Fibroblast of mammary gland (primary cell): Measurements from ENCODE around the gene HAND1.

ENCODE experiments used
- DNase-seq: peaks from one replicate; pipeline ENCODE4 v3.0.0-alpha.2; 2010; ENCODE audit warnings: low read depth
- H3K4me3 ChIP-seq: 2 replicates; pipeline ENCODE4 v1.5.1; 2011; ENCODE audit warnings: low read depth, mild to moderate bottlenecking, low read length, moderate library complexity; ENCODE audit not compliant: control insufficient read depth
- CTCF ChIP-seq: conservative IDR thresholded peaks from 2 replicates; pipeline ENCODE4 v1.5.1; 2011; ENCODE audit warnings: low read depth, low read length, inconsistent platforms; ENCODE audit not compliant: control insufficient read depth, insufficient read depth

HAND1 gene

GRCh38 chr5:154506716-154507080, 28.7 kb upstream of the HAND1 start:
- no peak for TF ChIP-seq CTCF
- DNase-seq = no peak
- no peak overlapping the region for H3K4me3 ChIP-seq

DNA sequence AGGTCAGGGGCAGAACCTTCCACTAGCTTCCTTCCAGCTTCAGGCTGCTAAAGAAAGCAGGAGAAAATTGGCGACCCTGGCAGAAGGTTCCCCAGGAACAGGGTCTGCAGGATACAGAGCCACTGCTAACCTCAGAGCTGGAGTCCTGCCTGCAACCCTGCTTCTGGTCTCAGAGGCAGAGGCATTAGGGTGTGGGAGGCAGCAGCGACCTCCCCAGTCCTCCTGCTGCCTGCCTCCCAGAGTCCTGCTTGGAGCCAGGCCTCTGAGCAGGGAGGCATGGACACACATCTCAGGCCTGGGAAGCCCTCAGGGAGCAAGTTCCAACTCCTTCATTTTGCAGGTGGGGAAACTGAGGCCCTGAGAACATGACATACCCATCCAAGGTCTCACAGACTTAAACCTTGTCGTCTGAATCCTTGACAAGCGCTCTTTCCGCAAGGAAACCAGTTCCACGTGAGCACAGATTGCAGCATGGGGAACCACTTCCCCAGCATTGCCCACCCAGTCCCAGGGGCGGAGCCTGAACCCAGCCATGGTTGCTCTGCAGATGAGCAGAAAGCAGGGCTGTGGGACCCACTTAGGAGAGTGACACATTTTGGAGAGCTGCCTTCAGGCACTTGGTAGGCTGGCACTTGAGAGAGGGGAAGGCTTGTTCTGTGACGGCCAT, 28.2 kb upstream of the HAND1 start:
- TF ChIP-seq CTCF = no peak
- no peak for DNase-seq
- H3K4me3 ChIP-seq = no peak overlapping the region

- no peak for DNase-seq
- H3K4me3 ChIP-seq = no peak overlapping the region
- TF ChIP-seq CTCF = no peak
Measured at GRCh38 chr5:154505567-154505966, 27.5 kb upstream of the HAND1 start.

DNA sequence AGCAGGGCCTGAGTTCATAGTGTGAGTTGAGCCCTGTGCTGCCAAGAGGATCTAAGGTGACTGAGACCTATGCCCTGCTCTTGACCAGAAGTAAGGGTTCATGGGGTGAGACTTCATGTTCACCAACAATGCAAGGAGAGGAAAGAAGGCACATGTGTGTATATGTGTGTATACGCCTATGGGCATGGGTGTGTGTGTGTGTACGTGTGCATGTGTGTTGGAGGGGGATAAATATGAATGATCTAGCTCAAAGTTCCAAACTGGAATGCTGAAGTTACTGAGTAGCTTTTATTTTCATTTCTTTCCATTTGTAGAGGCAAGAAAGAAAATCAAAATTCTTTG, 25.6 kb upstream of the HAND1 start:
- no peak for TF ChIP-seq CTCF
- H3K4me3 ChIP-seq = no peak overlapping the region
- no peak for DNase-seq

DNA sequence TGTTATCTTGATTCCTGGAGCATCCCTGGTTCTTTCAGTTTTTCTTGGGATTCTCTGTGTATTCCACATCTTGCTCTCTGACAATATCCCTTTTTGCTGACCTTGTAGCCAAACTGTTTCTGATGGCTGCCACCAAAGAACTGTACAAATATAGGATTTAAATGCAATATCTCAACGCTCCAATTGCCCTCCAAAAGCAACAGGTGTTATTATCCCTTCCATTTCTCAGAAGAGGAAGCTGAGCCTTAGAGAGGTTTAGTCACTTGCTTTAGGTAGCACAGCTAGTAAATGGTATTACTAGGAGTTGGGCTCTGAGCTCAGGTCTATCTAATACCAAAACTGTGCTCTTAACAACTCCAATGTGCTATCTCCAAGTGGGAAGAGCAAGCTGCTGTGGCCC, 24.2 kb upstream of the HAND1 start:
- DNase-seq = no peak
- H3K4me3 ChIP-seq = no peak overlapping the region
- TF ChIP-seq CTCF = no peak

- DNase-seq = no peak
- no peak overlapping the region for H3K4me3 ChIP-seq
- TF ChIP-seq CTCF = no peak
Measured at GRCh38 chr5:154501566-154501965, 23.5 kb upstream of the HAND1 start.

DNA sequence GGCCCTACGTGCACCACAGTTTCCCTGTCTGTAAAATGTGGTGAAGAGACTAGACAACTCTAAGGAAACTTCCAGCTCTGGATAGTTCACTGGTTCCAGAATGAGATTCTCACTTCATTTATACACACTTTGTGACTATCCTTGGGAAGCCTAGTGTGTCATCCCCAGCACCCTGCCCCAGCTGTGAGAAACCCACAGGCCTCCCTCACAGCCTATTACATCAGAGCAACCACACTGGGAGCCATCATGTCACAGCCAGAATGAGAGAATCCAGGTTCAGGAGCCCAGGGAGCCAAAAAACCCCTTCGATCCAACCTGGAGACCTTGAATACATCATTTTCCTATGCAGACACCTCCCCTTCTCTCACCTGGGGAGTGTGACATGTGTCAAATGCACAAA, 21.0 kb upstream of the HAND1 start:
- no peak for TF ChIP-seq CTCF
- no peak overlapping the region for H3K4me3 ChIP-seq
- no peak for DNase-seq
